Gastrocnemius medialis (tissue), 4 donors: ENCODE measurements around the gene FNDC1. TPM values are rescaled to one million over a fixed set of nuclear protein-coding genes. Genes with fewer than 3 reads are reported as not detected.

ENCODE experiments used
- ATAC-seq, 2 donors: fragments of 150-250 bp; one replicate each; pipeline ENCODE4 v1.9.1; 2016
- DNase-seq, 2 donors: peaks; one replicate each; pipeline ENCODE4 v3.0.0-alpha.2; 2019
- H3K27ac ChIP-seq, 4 donors: fragments of 200-600 bp; sonication (generic); 1 replicate in 1 of 4; 2 replicates in 3 of 4; pipeline ENCODE4 v1.5.1; 2016 to 2018; ENCODE audit warnings: mild to moderate bottlenecking in 2 of 4, moderate library complexity in 1 of 4
- H3K27me3 ChIP-seq, 3 donors: fragments of 200-600 bp; sonication (generic) in 2 of 3; 1 replicate in 1 of 3; 2 replicates in 2 of 3; pipeline versions ENCODE4 v1.5.1 to v1.6.0; 2016 to 2019; ENCODE audit warnings: mild to moderate bottlenecking in 1 of 3, moderate library complexity in 1 of 3
- H3K36me3 ChIP-seq, 2 donors: fragments of 200-600 bp; sonication (generic) in 1 of 2; one replicate each; pipeline ENCODE4 v1.5.1; 2017 to 2018
- H3K4me1 ChIP-seq, 2 donors: fragments of 200-600 bp; sonication (generic) in 1 of 2; one replicate each; pipeline ENCODE4 v1.5.1; 2016 to 2017; ENCODE audit warnings: mild to moderate bottlenecking in 2 of 2
- H3K4me3 ChIP-seq, 4 donors: fragments of 200-600 bp; sonication (generic) in 3 of 4; 1 replicate in 1 of 4; 2 replicates in 3 of 4; pipeline ENCODE4 v1.5.1; 2016 to 2019; ENCODE audit warnings: mild to moderate bottlenecking in 2 of 4
- H3K9me3 ChIP-seq, 3 donors: fragments of 200-600 bp; sonication (generic) in 2 of 3; 1 replicate in 1 of 3; 2 replicates in 2 of 3; pipeline ENCODE4 v1.5.1; 2016 to 2019
- CTCF ChIP-seq, 5 experiments: fragments of 450-650 bp in 3 of 5; fragments of 200-600 bp in 2 of 5; sonication (generic) in 2 of 5; IDR thresholded peaks in 4 of 5; conservative IDR thresholded peaks in 1 of 5; 1 replicate in 4 of 5; 2 replicates in 1 of 5; pipeline ENCODE4 v1.5.1; 2016 to 2019; ENCODE audit warnings: antibody characterized with exemption in 5 of 5, mild to moderate bottlenecking in 3 of 5, moderate library complexity in 3 of 5
- POLR2A ChIP-seq, 2 donors: fragments of 450-650 bp; IDR thresholded peaks; one replicate each; pipeline ENCODE4 v1.6.1; 2017; ENCODE audit warnings: antibody characterized with exemption in 2 of 2, mild to moderate bottlenecking in 2 of 2, moderate library complexity in 2 of 2
- in situ Hi-C, 4 donors: fragments of 200-750 bp; cut with MboI; loops; one replicate each; pipeline versions ENCODE4 v1.15.0 to v1.8.0; 2017; ENCODE audit warnings: low sequenced_read_pairs in 4 of 4
- intact Hi-C: fragments of 100-400 bp; cut with DNase I; formaldehyde crosslinking; loops from one replicate; pipeline ENCODE4 v1.15.1; 2023; ENCODE audit warnings: low total_unique reads
- total RNA-seq, 4 donors: library from RNA; depleted of rRNA; stranded (reverse); fragments of >200 nt; gene quantifications; one replicate each; pipeline versions ENCODE4 v1.1.0 to v1.2.3, GENCODE V29; 2016

FNDC1 gene
- total RNA-seq, 4 donors from 2014 or later, result 0.16 to 0.41 (median 0.31) TPM

DNA sequence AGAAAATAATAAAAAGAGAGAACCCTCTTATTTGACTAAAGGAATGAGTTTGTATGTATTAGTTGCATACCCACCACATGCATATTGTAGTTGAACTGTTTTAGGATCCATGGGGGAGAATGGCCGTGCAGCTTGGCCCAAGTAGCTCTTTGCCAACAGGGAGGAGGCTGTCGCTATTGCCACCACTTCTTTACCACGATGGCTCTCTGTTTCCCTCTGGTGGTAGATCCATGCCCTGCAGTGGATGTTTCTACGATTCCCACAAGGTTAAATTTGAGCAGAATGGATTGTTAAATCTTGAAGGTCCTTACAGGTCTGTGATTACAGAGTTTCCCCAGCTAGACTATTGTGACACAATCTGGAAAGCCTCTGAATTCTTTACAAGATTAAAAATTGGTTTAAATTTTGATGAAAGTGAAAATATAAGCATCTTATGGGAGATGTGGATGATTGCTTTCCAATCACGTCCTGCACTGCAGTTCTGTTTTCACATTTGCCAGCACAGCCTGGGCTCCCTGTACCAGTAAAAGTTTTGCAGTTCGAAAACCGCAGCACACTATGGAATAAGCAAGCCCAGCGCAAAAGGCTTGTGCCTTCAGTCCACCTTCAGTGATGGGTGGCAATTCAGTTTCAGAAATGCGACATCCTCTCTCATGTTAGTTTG is 34.4 kb upstream of the FNDC1 start:
- TF ChIP-seq CTCF (IDR thresholded peaks at IDR 0.05 in 4 of 5, conservative IDR thresholded peaks at IDR 0.05 in 1 of 5) (peak; percentile 84 to 95 (median 89)), POLR2A (IDR thresholded peaks at IDR 0.05) (no peak)
- no peak overlapping the region for H3K27ac ChIP-seq
- peak; percentile 84 to 86 for ATAC-seq
- H3K4me1 ChIP-seq, result no peaks in the 10 kb centered on the region
- DNase-seq, result peak; percentile 36 to 57
- in situ Hi-C loops, result loop anchor here (5.0 to 10.0 kb wide), 2 partner anchors 90 to 93 kb away; partner anchors contain the start of gene TAGAP (in 4 of the 4)
- no peaks in the 10 kb centered on the region for H3K27me3 ChIP-seq
- no peak overlapping the region for H3K4me3 ChIP-seq
- intact Hi-C loops, result loop anchor here (1.0 kb wide), 1 partner anchor 93 kb away; no protein-coding TSS in a partner anchor
- H3K36me3 ChIP-seq, result no peaks in the 10 kb centered on the region
- H3K9me3 ChIP-seq, result no peaks in the 10 kb centered on the region

DNA sequence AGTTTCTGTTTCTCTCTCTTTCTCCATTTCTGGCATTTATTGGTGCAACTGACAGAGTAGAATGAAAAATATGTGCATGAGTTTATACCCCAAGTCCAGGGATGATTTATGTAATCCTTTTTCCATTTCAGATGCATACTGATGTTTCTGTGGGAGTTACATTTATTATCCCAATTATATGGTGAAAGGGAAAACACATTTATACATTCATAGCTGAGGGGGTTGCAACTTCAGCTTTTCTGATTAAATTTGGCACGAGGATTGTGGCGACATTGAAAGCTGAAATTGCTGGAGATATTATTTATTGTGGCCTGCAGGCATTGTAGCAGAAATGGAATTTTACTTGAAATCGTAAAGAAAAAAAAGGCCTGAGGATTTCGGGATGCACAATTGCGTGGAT is 31.5 kb upstream of the FNDC1 start:
- H3K27me3 ChIP-seq, result no peaks in the 10 kb centered on the region
- no peak overlapping the region for H3K4me3 ChIP-seq
- H3K27ac ChIP-seq, result no peak overlapping the region
- no peak for ATAC-seq
- no peaks in the 10 kb centered on the region for H3K4me1 ChIP-seq
- no peaks in the 10 kb centered on the region for H3K9me3 ChIP-seq
- TF ChIP-seq POLR2A (IDR thresholded peaks at IDR 0.05), result no peak
- TF ChIP-seq CTCF (IDR thresholded peaks at IDR 0.05 in 4 of 5, conservative IDR thresholded peaks at IDR 0.05 in 1 of 5), result no peak
- H3K36me3 ChIP-seq, result no peaks in the 10 kb centered on the region
- DNase-seq, result no peak
- intact Hi-C loops (no loop called here), in situ Hi-C loops (loop anchor here in 1 of 4 donors (10.0 kb wide), 1 partner anchor 93 kb away; the partner anchor contains the start of gene TAGAP)

GRCh38 chr6:159142531-159142930 is 26.7 kb upstream of the FNDC1 start:
- H3K9me3 ChIP-seq, result no peaks in the 10 kb centered on the region
- DNase-seq, result no peak
- no peaks in the 10 kb centered on the region for H3K27me3 ChIP-seq
- intact Hi-C loops, result no loop called here
- H3K27ac ChIP-seq, result no peak overlapping the region
- H3K36me3 ChIP-seq, result no peaks in the 10 kb centered on the region
- no peaks in the 10 kb centered on the region for H3K4me1 ChIP-seq
- TF ChIP-seq POLR2A (IDR thresholded peaks at IDR 0.05) (no peak), CTCF (IDR thresholded peaks at IDR 0.05 in 4 of 5, conservative IDR thresholded peaks at IDR 0.05 in 1 of 5) (no peak)
- in situ Hi-C loops, result no loop called here
- no peak for ATAC-seq
- no peak overlapping the region for H3K4me3 ChIP-seq

DNA sequence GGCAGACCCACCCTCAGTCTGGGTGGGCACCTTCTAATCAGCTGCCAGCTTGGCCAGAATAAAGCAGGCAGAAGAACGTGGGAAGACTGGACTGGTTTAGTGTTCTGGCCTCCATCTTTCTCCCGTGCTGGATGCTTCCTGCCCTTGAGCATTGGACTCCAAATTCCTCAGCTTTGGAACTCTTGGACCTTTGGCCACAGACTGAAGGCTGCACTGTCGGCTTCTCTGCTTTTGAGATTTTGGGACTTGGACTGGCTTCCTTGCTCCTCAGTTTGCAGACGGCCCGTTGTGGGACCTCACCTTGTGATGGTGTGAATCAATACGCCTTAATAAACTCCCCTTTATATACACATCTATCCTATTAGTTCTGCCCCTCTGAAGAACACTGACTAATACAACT is 20.6 kb upstream of the FNDC1 start:
- intact Hi-C loops, result no loop called here

More for the DNA sequence above, 20.6 kb upstream of the FNDC1 start:
- no peak for TF ChIP-seq POLR2A (IDR thresholded peaks at IDR 0.05)
- no peak for TF ChIP-seq CTCF (IDR thresholded peaks at IDR 0.05 in 4 of 5, conservative IDR thresholded peaks at IDR 0.05 in 1 of 5)
- in situ Hi-C loops, result no loop called here
- no peak overlapping the region for H3K4me3 ChIP-seq
- H3K36me3 ChIP-seq, result no peaks in the 10 kb centered on the region
- no peaks in the 10 kb centered on the region for H3K27me3 ChIP-seq
- H3K9me3 ChIP-seq, result no peaks in the 10 kb centered on the region
- no peak overlapping the region for H3K27ac ChIP-seq
- no peak for DNase-seq
- H3K4me1 ChIP-seq, result peaks cover 0 to 11% of the 10 kb centered on the region in 2 donors
- no peak for ATAC-seq
